ENCODE measurements around the gene RAPGEF3. TPM values are rescaled to one million over a fixed set of nuclear protein-coding genes. Genes with fewer than 3 reads are reported as not detected.

RAPGEF3 gene
- total RNA-seq, 1 donor from 2014 or later = 165 TPM

DNA sequence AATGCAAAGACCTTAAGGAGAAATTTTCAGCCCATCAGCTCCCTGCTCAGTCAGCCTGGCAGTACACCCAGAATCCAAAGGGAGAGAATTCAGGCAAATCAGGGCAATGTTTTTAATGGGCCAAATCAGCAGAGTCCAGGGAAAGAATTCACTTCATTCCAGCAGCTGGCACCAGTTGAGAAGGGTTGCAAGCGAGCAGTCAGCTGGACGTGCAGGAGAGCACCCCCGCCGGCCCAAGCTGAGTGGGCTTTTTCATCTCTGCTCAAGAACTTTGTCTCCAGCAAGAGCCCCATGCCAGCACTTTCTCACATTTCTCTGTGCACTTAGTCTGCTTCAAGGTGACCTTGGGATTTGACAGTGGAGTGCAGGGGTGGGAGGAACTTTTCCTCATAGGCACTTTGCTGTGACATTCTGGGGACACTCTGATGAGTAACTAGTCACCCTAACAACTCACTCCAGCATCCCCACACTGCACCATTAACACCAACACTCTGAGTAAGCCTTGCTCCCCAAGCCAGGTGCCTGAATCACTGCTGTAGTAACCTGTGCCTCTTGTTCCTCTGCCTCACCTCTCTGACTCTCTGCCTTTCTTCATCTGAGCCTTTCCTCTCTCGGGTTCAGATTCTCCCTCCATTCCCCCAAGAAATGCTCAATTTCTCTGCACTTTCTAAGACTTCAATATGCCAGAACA, 35.6 kb downstream of the RAPGEF3 start:
- Histone ChIP-seq H3K27ac (no peak overlapping the region), H3K4me3 (no peak overlapping the region), H3K4me1 (peaks cover 3 to 15% of the 10 kb centered on the region in 2 donors), H3K27me3 (no peaks in the 10 kb centered on the region), H3K36me3 (no peaks in the 10 kb centered on the region), H3K9me3 (no peaks in the 10 kb centered on the region)
- DNase-seq (ENCODE audit: low spot score in 2 of 2) = peak in 1 of 2 donors; percentile 54
- TF ChIP-seq, protein P1, sequence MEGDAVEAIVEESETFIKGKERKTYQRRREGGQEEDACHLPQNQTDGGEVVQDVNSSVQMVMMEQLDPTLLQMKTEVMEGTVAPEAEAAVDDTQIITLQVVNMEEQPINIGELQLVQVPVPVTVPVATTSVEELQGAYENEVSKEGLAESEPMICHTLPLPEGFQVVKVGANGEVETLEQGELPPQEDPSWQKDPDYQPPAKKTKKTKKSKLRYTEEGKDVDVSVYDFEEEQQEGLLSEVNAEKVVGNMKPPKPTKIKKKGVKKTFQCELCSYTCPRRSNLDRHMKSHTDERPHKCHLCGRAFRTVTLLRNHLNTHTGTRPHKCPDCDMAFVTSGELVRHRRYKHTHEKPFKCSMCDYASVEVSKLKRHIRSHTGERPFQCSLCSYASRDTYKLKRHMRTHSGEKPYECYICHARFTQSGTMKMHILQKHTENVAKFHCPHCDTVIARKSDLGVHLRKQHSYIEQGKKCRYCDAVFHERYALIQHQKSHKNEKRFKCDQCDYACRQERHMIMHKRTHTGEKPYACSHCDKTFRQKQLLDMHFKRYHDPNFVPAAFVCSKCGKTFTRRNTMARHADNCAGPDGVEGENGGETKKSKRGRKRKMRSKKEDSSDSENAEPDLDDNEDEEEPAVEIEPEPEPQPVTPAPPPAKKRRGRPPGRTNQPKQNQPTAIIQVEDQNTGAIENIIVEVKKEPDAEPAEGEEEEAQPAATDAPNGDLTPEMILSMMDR (IDR thresholded peaks at IDR 0.05) = no peak
- intact Hi-C loops (cut with DNase I) = no loop called here

DNA sequence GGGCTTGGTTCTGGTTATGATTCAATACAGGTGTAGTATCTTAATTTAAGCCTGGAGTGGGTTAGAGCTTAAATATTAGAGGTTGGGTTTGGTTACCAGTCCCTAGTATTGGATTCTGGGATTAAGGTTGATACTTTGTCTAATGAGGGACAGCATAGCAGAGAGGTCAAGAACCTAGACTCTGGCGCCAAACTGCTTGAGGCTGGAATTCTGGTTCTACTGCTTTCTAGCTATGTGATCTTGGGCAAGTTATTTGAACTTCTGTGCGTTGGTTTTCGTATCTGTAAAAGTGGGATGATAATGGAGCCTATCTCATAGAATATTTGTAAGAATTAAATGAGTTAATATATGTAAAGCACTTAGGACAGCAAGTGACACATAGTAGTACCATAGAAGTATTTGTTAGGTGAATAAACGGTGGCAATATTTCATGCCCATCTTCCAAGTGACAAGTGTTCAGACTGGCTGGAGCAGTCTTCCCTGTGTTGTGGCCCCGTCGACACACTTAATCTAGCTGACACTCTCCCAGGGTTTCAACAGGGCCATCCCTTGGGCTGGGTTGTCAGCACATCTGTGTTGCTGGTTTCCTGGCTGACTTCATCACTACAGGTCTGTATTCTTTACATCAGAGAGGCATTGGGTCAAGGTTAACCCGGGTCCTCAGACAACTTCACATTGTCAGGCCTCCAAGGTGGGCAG, 36.4 kb downstream of the RAPGEF3 start:
- Histone ChIP-seq H3K27ac (no peak overlapping the region), H3K27me3 (no peaks in the 10 kb centered on the region), H3K9me3 (no peaks in the 10 kb centered on the region), H3K36me3 (no peaks in the 10 kb centered on the region), H3K4me1 (peaks cover 8 to 21% of the 10 kb centered on the region in 2 donors), H3K4me3 (no peak overlapping the region)
- peak in 1 of 2 donors; percentile 47 for DNase-seq (ENCODE audit: low spot score in 2 of 2)
- intact Hi-C loops (cut with DNase I) = no loop called here
- TF ChIP-seq, protein P1 (IDR thresholded peaks at IDR 0.05) = no peak

DNA sequence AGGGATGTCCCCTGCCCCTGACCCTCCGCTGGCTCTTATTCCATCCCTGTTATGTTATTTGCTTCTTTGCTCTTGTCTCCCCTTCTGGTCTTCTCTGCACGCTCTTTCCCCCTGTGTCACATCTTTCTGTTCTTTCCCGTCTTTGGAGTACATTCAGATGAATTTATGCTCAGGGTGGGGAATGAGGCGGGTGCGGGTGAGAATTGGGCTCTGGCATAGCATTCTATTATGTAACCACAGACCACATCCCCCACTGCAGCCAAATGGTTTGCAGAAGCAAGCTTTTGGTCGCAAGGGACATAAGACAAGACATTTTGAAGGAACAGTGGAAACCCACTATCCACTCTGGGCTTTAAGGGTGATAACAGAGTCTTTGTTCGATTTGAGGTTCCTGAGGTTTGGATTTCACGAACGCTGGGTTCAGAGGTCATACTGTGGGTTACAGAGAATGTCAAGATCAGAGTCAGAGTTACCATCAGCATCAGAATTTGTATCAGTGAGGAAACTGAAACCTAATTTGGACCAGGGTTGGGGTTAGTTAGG, 37.2 kb downstream of the RAPGEF3 start:
- H3K4me1 ChIP-seq = peaks cover 10 to 26% of the 10 kb centered on the region in 2 donors
- H3K9me3 ChIP-seq = no peaks in the 10 kb centered on the region
- H3K4me3 ChIP-seq = no peak overlapping the region
- no peaks in the 10 kb centered on the region for H3K36me3 ChIP-seq
- intact Hi-C loops (cut with DNase I) = no loop called here
- no peaks in the 10 kb centered on the region for H3K27me3 ChIP-seq
- TF ChIP-seq, protein P1 (IDR thresholded peaks at IDR 0.05) = no peak
- peak in 1 of 2 donors; percentile 53 for DNase-seq (ENCODE audit: low spot score in 2 of 2)
- H3K27ac ChIP-seq = no peak overlapping the region

DNA sequence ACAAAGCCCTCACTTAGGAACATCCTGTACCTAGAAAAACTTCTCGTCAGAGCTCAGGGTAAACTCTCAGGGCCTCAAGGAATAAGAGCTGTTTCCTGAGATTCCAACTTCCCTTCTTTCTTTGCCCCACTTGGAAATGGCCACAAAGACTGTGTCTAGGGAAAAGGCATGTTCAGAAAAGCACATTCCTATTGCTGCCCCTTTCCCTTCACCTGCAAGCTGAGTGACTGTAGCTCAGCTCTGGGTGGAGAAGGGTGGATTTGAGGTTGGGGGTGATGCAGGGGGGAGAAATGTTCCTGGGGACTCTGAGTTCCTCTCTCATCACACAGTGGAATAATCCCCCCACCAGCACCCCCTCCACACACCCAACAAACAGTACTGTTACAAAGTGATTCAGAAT, 40.1 kb downstream of the RAPGEF3 start:
- DNase-seq (ENCODE audit: low spot score in 2 of 2) = no peak
- Histone ChIP-seq H3K9me3 (no peaks in the 10 kb centered on the region), H3K4me3 (no peak overlapping the region), H3K4me1 (peaks cover 19 to 35% of the 10 kb centered on the region in 2 donors), H3K27ac (peak overlapping the region; percentile 88 to 94), H3K27me3 (no peaks in the 10 kb centered on the region), H3K36me3 (no peaks in the 10 kb centered on the region)
- intact Hi-C loops (cut with DNase I) = loop anchor here (5.0 kb wide), 1 partner anchor 229 kb away; no protein-coding TSS in a partner anchor
- TF ChIP-seq, protein P1 (IDR thresholded peaks at IDR 0.05) = no peak

DNA sequence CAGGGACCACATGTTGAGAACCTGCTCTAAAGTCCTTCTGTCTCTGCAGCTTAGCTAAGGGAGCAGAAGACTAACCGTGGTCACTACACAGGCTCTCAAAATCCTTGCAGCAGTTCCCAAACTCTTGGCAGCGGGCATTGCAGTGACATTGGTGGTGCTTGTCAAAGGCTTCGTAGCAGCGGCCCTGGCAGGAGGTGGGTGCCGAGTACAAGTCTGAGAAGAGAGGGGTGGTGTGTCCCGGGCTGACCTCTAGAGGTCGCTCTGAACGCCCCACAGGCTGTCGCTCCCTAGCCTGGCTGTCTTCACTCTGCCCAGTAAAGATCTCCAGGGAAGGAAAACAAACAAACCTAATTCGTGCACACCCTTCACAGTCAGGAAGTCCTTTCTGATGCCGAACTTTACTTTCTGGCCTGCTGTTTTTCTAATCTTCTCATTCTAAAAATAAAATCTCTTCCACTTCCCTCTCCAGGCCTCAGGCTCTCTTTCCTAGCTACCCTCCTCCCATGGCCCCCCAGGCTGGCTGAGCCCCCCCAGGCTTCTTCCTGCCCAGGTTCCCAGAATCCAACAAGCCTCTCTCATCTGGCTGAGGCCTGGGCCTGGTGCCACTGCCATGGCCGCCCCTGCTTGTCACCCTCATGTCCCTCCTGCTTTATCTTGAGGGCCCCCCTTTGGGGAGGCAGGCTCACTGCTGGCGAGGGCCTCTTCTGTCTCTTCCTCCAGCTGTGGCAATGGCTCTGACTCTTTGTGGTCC, 41.1 kb downstream of the RAPGEF3 start:
- Histone ChIP-seq H3K27ac (peak overlapping the region; percentile 88 to 94), H3K36me3 (no peaks in the 10 kb centered on the region)
- intact Hi-C loops (cut with DNase I) = loop anchor here (1.0 to 5.0 kb wide), 2 partner anchors 20 to 230 kb away; no protein-coding TSS in a partner anchor

More for the DNA sequence above, 41.1 kb downstream of the RAPGEF3 start:
- H3K27me3 ChIP-seq = no peaks in the 10 kb centered on the region
- H3K4me1 ChIP-seq = peaks cover 19 to 29% of the 10 kb centered on the region in 2 donors
- TF ChIP-seq, protein P1 (IDR thresholded peaks at IDR 0.05) = peak; percentile 67 to 89 (median 83)
- no peaks in the 10 kb centered on the region for H3K9me3 ChIP-seq
- peak overlapping the region in 1 of 2 donors; percentile 20 for H3K4me3 ChIP-seq
- DNase-seq (ENCODE audit: low spot score in 2 of 2) = peak; percentile 64 to 94
